HCT116 (cell line): ENCODE data around the gene SARM1. TPM values are rescaled to one million over a fixed set of nuclear protein-coding genes. Genes with fewer than 3 reads are reported as not detected.

ENCODE experiments used
- ATAC-seq: fragments of 200-7000 bp; cut with Tn5 transposase; 2 replicates; pipeline ENCODE4 v1.9.1; 2020; ENCODE audit warnings: mild to moderate bottlenecking, moderate library complexity
- BruUV-seq: library from RNA; stranded (reverse); fragments of 400-500 nt; replicated peaks from 2 replicates; lab custom pipeline; 2021; lab: Mats Ljungman, UMichigan
- CTCF ChIA-PET: fragments of 300-600 bp; sonication (Branson Sonifier 250); formaldehyde crosslinking; loops from one replicate; lab custom pipeline; 2021; ENCODE audit warnings: antibody characterized with exemption; lab: Charles Lee
- POLR2A ChIA-PET: fragments of 300-600, 350-600 bp; sonication (Branson Sonifier 250); formaldehyde crosslinking; loops from one replicate; lab custom pipeline; 2021; ENCODE audit warnings: antibody characterized with exemption; lab: Charles Lee
- RAD21 ChIA-PET, 2 experiments: fragments of 300-600 bp; sonication (Branson Sonifier 250); formaldehyde crosslinking; loops; one replicate each; lab custom pipeline; 2023; ENCODE audit warnings: low total read pairs in 2 of 2; ENCODE audit not compliant: uncharacterized antibody in 2 of 2, unreplicated experiment in 2 of 2, low non-redundant PET in 1 of 2; lab: Charles Lee
- DNase-seq: peaks from one replicate; pipeline ENCODE4 v3.0.0-alpha.2; 2010; ENCODE audit warnings: low read depth, low spot score
- H2AFZ ChIP-seq: fragments of 200-600 bp; shearing (Covaris generic), sonication (generic); 2 replicates; pipeline ENCODE4 v1.6.1; 2017; ENCODE audit warnings: low read depth, mixed run types, mixed read lengths, antibody characterized with exemption, low read length; ENCODE audit not compliant: poor library complexity, severe bottlenecking
- H3K27ac ChIP-seq: 2 replicates; pipeline ENCODE4 v1.5.1; 2012; ENCODE audit warnings: low read depth, low read length
- H3K27me3 ChIP-seq: fragments of 200-600 bp; sonication (generic); 2 replicates; pipeline ENCODE4 v1.6.1; 2016; ENCODE audit warnings: mixed run types, low read length, mixed read lengths; ENCODE audit not compliant: insufficient read depth
- H3K36me3 ChIP-seq, 2 experiments: fragments of 200-500 bp in 1 of 2; fragments of 200-600 bp in 1 of 2; sonication (Bioruptor generic) in 1 of 2; sonication (generic) in 1 of 2; 2 replicates each; pipeline versions ENCODE4 v1.5.1 to v1.6.1; 2014 to 2016; ENCODE audit warnings: low read length in 2 of 2, inconsistent platforms in 1 of 2, mixed read lengths in 1 of 2, mixed run types in 1 of 2; ENCODE audit not compliant: insufficient read depth in 2 of 2, control insufficient read depth in 1 of 2
- H3K4me1 ChIP-seq, 2 experiments: fragments of 200-600 bp in 1 of 2; sonication (generic) in 1 of 2; 2 replicates each; pipeline versions ENCODE4 v1.5.1 to v1.6.1; 2012 to 2017; ENCODE audit warnings: low read length in 2 of 2, inconsistent platforms in 1 of 2, mild to moderate bottlenecking in 1 of 2, mixed read lengths in 1 of 2, mixed run types in 1 of 2, moderate library complexity in 1 of 2; ENCODE audit not compliant: insufficient read depth in 2 of 2, control insufficient read depth in 1 of 2
- H3K4me2 ChIP-seq: fragments of 200-600 bp; sonication (generic); 2 replicates; pipeline ENCODE4 v1.6.1; 2017; ENCODE audit warnings: mixed run types, low read length, mixed read lengths
- H3K4me3 ChIP-seq, 2 experiments: fragments of 200-600 bp in 1 of 2; sonication (generic) in 1 of 2; replicated peaks in 1 of 2; 2 replicates each; pipeline ENCODE4 v1.5.1; 2011 to 2016; ENCODE audit warnings: low read length in 2 of 2, control low read depth in 1 of 2, low read depth in 1 of 2, mild to moderate bottlenecking in 1 of 2, mixed read lengths in 1 of 2, mixed run types in 1 of 2
- H3K79me2 ChIP-seq: fragments of 200-600 bp; sonication (generic); 2 replicates; pipeline ENCODE4 v1.6.1; 2017; ENCODE audit warnings: mild to moderate bottlenecking, mixed run types, low read length, moderate library complexity, mixed read lengths; ENCODE audit not compliant: insufficient read depth
- H3K9ac ChIP-seq: fragments of 200-600 bp; sonication (generic); 2 replicates; pipeline ENCODE4 v1.6.1; 2016; ENCODE audit warnings: low read length, mixed read lengths
- H3K9me2 ChIP-seq: fragments of 200-600 bp; sonication (generic), shearing (Covaris generic); 2 replicates; pipeline ENCODE4 v1.6.1; 2017; ENCODE audit warnings: mixed run types, mild to moderate bottlenecking, moderate library complexity; ENCODE audit not compliant: insufficient read depth
- H3K9me3 ChIP-seq, 2 experiments: fragments of 200-500 bp in 1 of 2; fragments of 200-600 bp in 1 of 2; sonication (Bioruptor generic) in 1 of 2; sonication (generic) in 1 of 2; 2 replicates each; pipeline ENCODE4 v1.6.1; 2014 to 2017; ENCODE audit warnings: low read length in 2 of 2, mixed read lengths in 2 of 2, inconsistent platforms in 1 of 2, low read depth in 1 of 2, mild to moderate bottlenecking in 1 of 2, mixed run types in 1 of 2, moderate library complexity in 1 of 2; ENCODE audit not compliant: control insufficient read depth in 1 of 2, insufficient read depth in 1 of 2
- H4K20me1 ChIP-seq: fragments of 200-600 bp; sonication (generic), shearing (Covaris generic); 2 replicates; pipeline ENCODE4 v1.6.1; 2017; ENCODE audit warnings: mixed run types, mild to moderate bottlenecking, moderate library complexity; ENCODE audit not compliant: insufficient read depth
- CBX3 ChIP-seq: IDR thresholded peaks from 2 replicates; pipeline ENCODE4 v1.6.1; 2012; ENCODE audit warnings: low read depth
- CEBPB ChIP-seq: IDR thresholded peaks from 2 replicates; pipeline ENCODE4 v1.6.1; 2012; ENCODE audit warnings: low read depth
- EGR1 ChIP-seq: IDR thresholded peaks from 2 replicates; pipeline ENCODE4 v1.6.1; 2012; ENCODE audit warnings: low read depth
- ELF1 ChIP-seq: IDR thresholded peaks from 2 replicates; pipeline ENCODE4 v1.6.1; 2012; ENCODE audit warnings: low read depth, borderline replicate concordance
- EZH2 ChIP-seq: fragments of 200-600 bp; sonication (generic); IDR thresholded peaks from 2 replicates; pipeline ENCODE4 v1.6.1; 2017; ENCODE audit warnings: antibody characterized with exemption, mixed run types
- EZH2phosphoT487 ChIP-seq: fragments of 200-600 bp; IDR thresholded peaks from 2 replicates; pipeline ENCODE4 v1.6.1; 2018; ENCODE audit warnings: antibody characterized with exemption, borderline replicate concordance
- FOSL1 ChIP-seq: IDR thresholded peaks from 2 replicates; pipeline ENCODE4 v1.6.1; 2012; ENCODE audit warnings: low read depth
- POLR2A ChIP-seq: IDR thresholded peaks from 2 replicates; pipeline ENCODE4 v1.7.0; 2011; ENCODE audit warnings: borderline replicate concordance; ENCODE audit not compliant: insufficient read depth, insufficient read length; ENCODE audit errors: extremely low read depth
- POLR2AphosphoS5 ChIP-seq: IDR thresholded peaks from 2 replicates; pipeline ENCODE4 v1.6.1; 2011; ENCODE audit warnings: mild to moderate bottlenecking, low read depth, low read length, moderate library complexity
- RAD21 ChIP-seq: IDR thresholded peaks from 2 replicates; pipeline ENCODE4 v1.6.1; 2012; ENCODE audit warnings: low read depth, mild to moderate bottlenecking
- REST ChIP-seq: IDR thresholded peaks from 2 replicates; pipeline ENCODE4 v1.6.1; 2012; ENCODE audit warnings: low read depth
- SIN3A ChIP-seq: IDR thresholded peaks from 2 replicates; pipeline ENCODE4 v1.6.1; 2012; ENCODE audit warnings: low read depth
- SP1 ChIP-seq: IDR thresholded peaks from 2 replicates; pipeline ENCODE4 v1.6.1; 2012; ENCODE audit warnings: low read depth
- TCF7L2 ChIP-seq: IDR thresholded peaks from 2 replicates; pipeline ENCODE4 v1.7.0; 2011; ENCODE audit warnings: borderline replicate concordance, inconsistent platforms; ENCODE audit not compliant: insufficient read depth, insufficient read length; ENCODE audit errors: extremely low read depth
- YY1 ChIP-seq: IDR thresholded peaks from 2 replicates; pipeline ENCODE4 v1.6.1; 2011; ENCODE audit warnings: low read length, low read depth, moderate library complexity, mild to moderate bottlenecking; ENCODE audit not compliant: insufficient replicate concordance; ENCODE audit errors: extremely low read depth
- ZBTB33 ChIP-seq: IDR thresholded peaks from 2 replicates; pipeline ENCODE4 v1.6.1; 2011; ENCODE audit warnings: mild to moderate bottlenecking, low read length, moderate library complexity; ENCODE audit not compliant: insufficient replicate concordance; ENCODE audit errors: extremely low read depth
- ZFX ChIP-seq: fragments of 450-650 bp; IDR thresholded peaks from 2 replicates; pipeline ENCODE4 v1.6.1; 2017
- ZNF274 ChIP-seq: fragments of 200-500 bp; sonication (Bioruptor generic); IDR thresholded peaks from 2 replicates; pipeline ENCODE4 v1.6.1; 2014; ENCODE audit warnings: mild to moderate bottlenecking, low read depth, low read length, inconsistent platforms
- intact Hi-C: fragments of 100-400 bp; cut with micrococcal nuclease; formaldehyde crosslinking; loops from 2 replicates; pipeline ENCODE4 v1.10.0; 2022
- total RNA-seq: library from RNA; stranded (reverse); gene quantifications from one replicate; pipeline ENCODE4 v1.2.1, GENCODE V29; 2021; ENCODE audit not compliant: unreplicated experiment
- TF ChIP-seq, protein P1 (sequence below): IDR thresholded peaks from 2 replicates; pipeline ENCODE4 v1.6.1; 2012

SARM1 gene
- total RNA-seq, 1 experiment from 2014 or later, result 1.3 TPM

- Histone ChIP-seq H3K27me3 (no peaks in the 10 kb centered on the region), H3K4me1 (peaks cover 16 to 18% of the 10 kb centered on the region in 2 experiments; a peak in 3 of 4 replicates), H3K4me3 (peak within 1 kb of the TSS; percentile 72 to 93), H4K20me1 (no peaks in the 10 kb centered on the region), H3K9me2 (no peaks in the 10 kb centered on the region), H3K36me3 (peaks cover 28 to 38% of the 10 kb centered on the region in 2 experiments), H2AFZ (no peak within 1 kb of the TSS), H3K27ac (peak within 1 kb of the TSS; percentile 83), H3K79me2 (peaks cover 46% of the 10 kb centered on the region), H3K4me2 (peak within 1 kb of the TSS; percentile 74), H3K9me3 (no peaks in the 10 kb centered on the region), H3K9ac (peak within 1 kb of the TSS; percentile 99)
- ATAC-seq (peak; percentile 98), DNase-seq (peak; percentile 79)
- ChIA-PET RAD21 (interaction anchor here (0.9 to 2.4 kb wide), 2 partner anchors 22 kb away, joined by 3 to 9 read pairs; partner anchors contain the start of genes IFT20 (in 2 of the 2) and TNFAIP1 (in 2 of the 2)), POLR2A (interaction anchor here (0.6 to 4.4 kb wide), 6 partner anchors 10 to 59 kb away, joined by 3 to 26 read pairs (median 4); partner anchors contain the start of genes IFT20, TNFAIP1 and VTN), CTCF (interaction anchor here (1.1 to 1.6 kb wide), 2 partner anchors 22 to 60 kb away, joined by 5 to 6 read pairs; partner anchors contain the start of genes IFT20 and TNFAIP1)
- intact Hi-C loops, result no loop called here
- BruUV-seq, result no TSS peak
- TF ChIP-seq TCF7L2, result peak; percentile 7
- no peak for TF ChIP-seq ZBTB33
- no peak for TF ChIP-seq FOSL1
- peak; percentile 69 for TF ChIP-seq SP1
- peak; percentile 76 for TF ChIP-seq SIN3A
- TF ChIP-seq EGR1, result peak; percentile 46
- no peak for TF ChIP-seq REST
- TF ChIP-seq EZH2phosphoT487, result no peak
- TF ChIP-seq, protein P1, sequence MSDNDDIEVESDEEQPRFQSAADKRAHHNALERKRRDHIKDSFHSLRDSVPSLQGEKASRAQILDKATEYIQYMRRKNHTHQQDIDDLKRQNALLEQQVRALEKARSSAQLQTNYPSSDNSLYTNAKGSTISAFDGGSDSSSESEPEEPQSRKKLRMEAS, result peak; percentile 69
- no peak for TF ChIP-seq EZH2
- peak; percentile 97 for TF ChIP-seq POLR2AphosphoS5
- peak; percentile 92 for TF ChIP-seq ZFX
- TF ChIP-seq ZNF274, result no peak
- TF ChIP-seq CBX3, result peak; percentile 43
- no peak for TF ChIP-seq RAD21
- peak; percentile 92 for TF ChIP-seq YY1
- no peak for TF ChIP-seq CEBPB
- TF ChIP-seq ELF1, result peak; percentile 87
- peak; percentile 79 for TF ChIP-seq POLR2A
Measured at GRCh38 chr17:28357061-28357900, 14.2 kb upstream of the SARM1 start, which contains the start of gene POLDIP2. TSS of gene POLDIP2 (minus strand) at chr17:28357527. CDS start at chr17:28357448, 79 bp downstream.
